ENCODE data around the gene PSME2. TPM values are rescaled to one million over a fixed set of nuclear protein-coding genes. Genes with fewer than 3 reads are reported as not detected.

PSME2 gene
- total and polyA plus RNA-seq, 7 experiments from 2014 or later, result 120 to 777 (median 146) TPM

DNA sequence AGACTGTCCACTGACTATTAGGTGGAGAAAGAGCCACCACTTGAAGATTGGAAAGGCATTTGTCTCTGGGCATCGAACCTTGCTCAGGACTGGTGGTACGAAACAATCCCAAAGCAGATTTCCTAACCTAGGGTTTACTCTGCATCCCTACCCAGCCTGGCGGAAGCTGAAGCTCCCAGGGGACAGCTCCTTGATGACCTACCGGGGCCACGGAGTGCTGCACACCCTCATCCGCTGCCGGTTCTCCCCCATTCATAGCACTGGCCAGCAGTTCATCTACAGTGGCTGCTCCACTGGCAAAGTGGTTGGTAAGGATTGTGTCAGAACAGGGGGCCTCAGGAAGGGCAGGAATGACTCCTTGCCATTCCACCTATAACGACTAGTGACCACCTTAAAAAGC lies 25.2 kb downstream of the PSME2 start:
- Mint-ChIP-seq H3K9me3 (peaks cover 0 to 3% (median 0%) of the 10 kb centered on the region in 11 donors), H3K27me3 (no peaks in the 10 kb centered on the region), H3K4me1 (peaks cover 9 to 31% (median 24%) of the 10 kb centered on the region in 7 donors), H3K4me3 (no peak overlapping the region), H3K36me3 (peaks cover 9 to 49% (median 33%) of the 10 kb centered on the region in 5 donors), H3K27ac (peak overlapping the region in 3 of 9 donors; percentile 41 to 70 (median 61))
- H3K36me3 ChIP-seq (ENCODE audit: control insufficient read depth in 2 of 3, insufficient read depth in 3 of 3, low read length in 3 of 3), result peaks cover 21 to 76% (median 42%) of the 10 kb centered on the region in 3 experiments
- intact Hi-C loops (cut with micrococcal nuclease), result no loop called here
- CTCF ChIA-PET, result no interaction called here
- POLR2A ChIA-PET, result interaction anchor here (1.0 to 15.5 kb wide), 2 partner anchors 12 to 15 kb away, joined by 3 to 298 read pairs; partner anchors contain the start of genes EMC9, FITM1 and PSME1
- ATAC-seq (no peak), DNase-seq (no peak)
- H3K27ac ChIP-seq (ENCODE audit: low read depth, low read length), result no peak overlapping the region
- H3K9me3 ChIP-seq (ENCODE audit: control insufficient read depth in 2 of 3, low read length in 3 of 3), result no peaks in the 10 kb centered on the region
- peaks cover 7 to 11% of the 10 kb centered on the region in 2 donors for H3K4me1 ChIP-seq (ENCODE audit: control insufficient read depth in 2 of 2, insufficient read depth in 2 of 2, low read length in 2 of 2)
- H3K4me3 ChIP-seq (ENCODE audit: low read length), result no peak overlapping the region
- H3K27me3 ChIP-seq (ENCODE audit: control insufficient read depth in 2 of 2, insufficient read depth in 2 of 2, low read length in 2 of 2), result no peaks in the 10 kb centered on the region

DNA sequence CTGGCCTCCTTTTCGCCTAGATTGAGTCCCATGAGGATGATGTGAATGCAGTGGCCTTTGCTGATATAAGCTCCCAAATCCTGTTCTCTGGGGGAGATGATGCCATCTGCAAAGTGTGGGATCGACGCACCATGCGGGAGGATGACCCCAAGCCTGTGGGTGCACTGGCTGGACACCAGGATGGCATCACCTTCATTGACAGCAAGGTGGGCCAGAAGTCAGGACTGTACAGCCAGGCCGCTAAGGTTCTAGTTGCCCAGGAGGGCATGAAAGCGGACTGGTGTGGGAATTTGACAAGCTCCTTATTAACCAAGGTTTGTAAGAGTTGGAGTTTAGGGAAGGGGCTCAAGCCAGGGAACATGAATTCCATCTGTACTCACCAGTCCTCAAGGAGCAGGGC lies 26.7 kb downstream of the PSME2 start:
- no peak overlapping the region for H3K4me3 ChIP-seq (ENCODE audit: low read length)
- H3K36me3 ChIP-seq (ENCODE audit: control insufficient read depth in 2 of 3, insufficient read depth in 3 of 3, low read length in 3 of 3), result peaks cover 21 to 76% (median 42%) of the 10 kb centered on the region in 3 experiments
- CTCF ChIA-PET, result interaction anchor here (0.8 to 1.3 kb wide), 2 partner anchors 13 to 31 kb away, joined by 3 read pairs; no protein-coding TSS in a partner anchor
- H3K36me3 Mint-ChIP-seq, result peaks cover 9 to 57% (median 37%) of the 10 kb centered on the region in 5 donors
- peaks cover 14 to 18% of the 10 kb centered on the region in 2 donors for H3K4me1 ChIP-seq (ENCODE audit: control insufficient read depth in 2 of 2, insufficient read depth in 2 of 2, low read length in 2 of 2)
- H3K27me3 Mint-ChIP-seq, result peaks cover 0 to 3% (median 0%) of the 10 kb centered on the region in 5 donors
- intact Hi-C loops (cut with micrococcal nuclease), result loop anchor here (10.0 kb wide), 4 partner anchors 555 to 1025 kb away; partner anchors contain the start of genes ACIN1 (in 2 of the 2), C14orf119 (in 2 of the 2), BCL2L2 (in 1 of the 2) and PPP1R3E (in 1 of the 2)
- H3K27ac ChIP-seq (ENCODE audit: low read depth, low read length), result peak overlapping the region; percentile 19
- peaks cover 18 to 44% (median 37%) of the 10 kb centered on the region in 7 donors for H3K4me1 Mint-ChIP-seq
- no peak overlapping the region for H3K4me3 Mint-ChIP-seq
- POLR2A ChIA-PET, result interaction anchor here (0.6 to 15.5 kb wide), 2 partner anchors 16 to 83 kb away, joined by 3 to 298 read pairs; partner anchors contain the start of genes EMC9, FITM1 and PSME1
- DNase-seq, result no peak
- H3K27me3 ChIP-seq (ENCODE audit: control insufficient read depth in 2 of 2, insufficient read depth in 2 of 2, low read length in 2 of 2), result no peaks in the 10 kb centered on the region
- no peak for ATAC-seq
- H3K27ac Mint-ChIP-seq, result peak overlapping the region in 2 of 9 donors; percentile 21 to 25
- peaks cover 0 to 4% (median 0%) of the 10 kb centered on the region in 11 donors for H3K9me3 Mint-ChIP-seq
- H3K9me3 ChIP-seq (ENCODE audit: control insufficient read depth in 2 of 3, low read length in 3 of 3), result no peaks in the 10 kb centered on the region

- POLR2A ChIA-PET, result interaction anchor here (1.2 to 15.5 kb wide), 8 partner anchors 19 to 194 kb away, joined by 3 to 298 read pairs (median 4); partner anchors contain the start of genes EMC9, FITM1, IRF9 and LTB4R
- Mint-ChIP-seq H3K4me3 (peak overlapping the region in 5 of 10 donors; percentile 1 to 100 (median 94)), H3K36me3 (peaks cover 9 to 45% (median 32%) of the 10 kb centered on the region in 5 donors)
Observed at GRCh38 chr14:24117179-24117578, 29.2 kb downstream of the PSME2 start.

GRCh38 chr14:24116128-24116814 lies 30.1 kb downstream of the PSME2 start:
- ChIA-PET CTCF (interaction anchor here (0.6 to 3.8 kb wide), 6 partner anchors 20 to 198 kb away, joined by 3 to 19 read pairs (median 6); partner anchors contain the start of genes CIDEB, IRF9 and PSME1), POLR2A (interaction anchor here (0.6 to 15.5 kb wide), 14 partner anchors 10 to 313 kb away, joined by 3 to 298 read pairs (median 4); partner anchors contain the start of genes CBLN3, EMC9, FITM1 and IPO4)
- Mint-ChIP-seq H3K27ac (peak overlapping the region; percentile 96 to 100 (median 99)), H3K27me3 (peaks cover 0 to 3% (median 0%) of the 10 kb centered on the region in 5 donors), H3K4me1 (peaks cover 18 to 44% (median 37%) of the 10 kb centered on the region in 7 donors), H3K4me3 (peak overlapping the region; percentile 93 to 100 (median 96)), H3K36me3 (peaks cover 9 to 41% (median 27%) of the 10 kb centered on the region in 5 donors), H3K9me3 (peaks cover 0 to 6% (median 0%) of the 10 kb centered on the region in 11 donors)
- Histone ChIP-seq H3K27me3 (ENCODE audit: control insufficient read depth in 2 of 2, insufficient read depth in 2 of 2, low read length in 2 of 2) (no peaks in the 10 kb centered on the region), H3K36me3 (ENCODE audit: control insufficient read depth in 2 of 3, insufficient read depth in 3 of 3, low read length in 3 of 3) (peaks cover 8 to 49% (median 36%) of the 10 kb centered on the region in 3 experiments), H3K4me3 (ENCODE audit: low read length) (peak overlapping the region; percentile 99), H3K27ac (ENCODE audit: low read depth, low read length) (peak overlapping the region; percentile 93), H3K4me1 (ENCODE audit: control insufficient read depth in 2 of 2, insufficient read depth in 2 of 2, low read length in 2 of 2) (peaks cover 18 to 20% of the 10 kb centered on the region in 2 donors), H3K9me3 (ENCODE audit: control insufficient read depth in 2 of 3, low read length in 3 of 3) (no peaks in the 10 kb centered on the region)
- DNase-seq (no peak), ATAC-seq (no peak)
- intact Hi-C loops (cut with micrococcal nuclease), result loop anchor here (10.0 kb wide), 4 partner anchors 559 to 1021 kb away; partner anchors contain the start of genes ACIN1 (in 2 of the 2), C14orf119 (in 2 of the 2), BCL2L2 (in 1 of the 2) and PPP1R3E (in 1 of the 2)

More at GRCh38 chr14:24117179-24117578, 29.2 kb downstream of the PSME2 start:
- intact Hi-C loops (cut with micrococcal nuclease), result loop anchor here (10.0 kb wide), 4 partner anchors 558 to 1022 kb away; partner anchors contain the start of genes ACIN1 (in 2 of the 2), C14orf119 (in 2 of the 2), BCL2L2 (in 1 of the 2) and PPP1R3E (in 1 of the 2)
- ATAC-seq (no peak), DNase-seq (no peak)
- Mint-ChIP-seq H3K27ac (peak overlapping the region in 2 of 9 donors; percentile 41 to 59), H3K9me3 (peaks cover 0 to 8% (median 0%) of the 10 kb centered on the region in 11 donors), H3K27me3 (peaks cover 0 to 3% (median 0%) of the 10 kb centered on the region in 5 donors), H3K4me1 (peaks cover 18 to 44% (median 37%) of the 10 kb centered on the region in 7 donors)
- Histone ChIP-seq H3K4me3 (ENCODE audit: low read length) (no peak overlapping the region), H3K4me1 (ENCODE audit: control insufficient read depth in 2 of 2, insufficient read depth in 2 of 2, low read length in 2 of 2) (peaks cover 18 to 20% of the 10 kb centered on the region in 2 donors), H3K36me3 (ENCODE audit: control insufficient read depth in 2 of 3, insufficient read depth in 3 of 3, low read length in 3 of 3) (peaks cover 9 to 58% (median 42%) of the 10 kb centered on the region in 3 experiments), H3K9me3 (ENCODE audit: control insufficient read depth in 2 of 3, low read length in 3 of 3) (no peaks in the 10 kb centered on the region), H3K27me3 (ENCODE audit: control insufficient read depth in 2 of 2, insufficient read depth in 2 of 2, low read length in 2 of 2) (no peaks in the 10 kb centered on the region), H3K27ac (ENCODE audit: low read depth, low read length) (no peak overlapping the region)
- CTCF ChIA-PET, result interaction anchor here (1.8 to 2.2 kb wide), 2 partner anchors 9 to 190 kb away, joined by 5 read pairs; partner anchors contain the start of gene CIDEB

GRCh38 chr14:24115422-24116127 lies 30.8 kb downstream of the PSME2 start:
- peak overlapping the region; percentile 93 for H3K27ac ChIP-seq (ENCODE audit: low read depth, low read length)
- no peak for DNase-seq
- H3K4me1 ChIP-seq (ENCODE audit: control insufficient read depth in 2 of 2, insufficient read depth in 2 of 2, low read length in 2 of 2), result peaks cover 18 to 20% of the 10 kb centered on the region in 2 donors
- Mint-ChIP-seq H3K4me3 (peak overlapping the region; percentile 93 to 100 (median 96)), H3K9me3 (peaks cover 0 to 6% (median 0%) of the 10 kb centered on the region in 11 donors), H3K36me3 (peaks cover 9 to 38% (median 27%) of the 10 kb centered on the region in 5 donors), H3K4me1 (peaks cover 18 to 44% (median 37%) of the 10 kb centered on the region in 7 donors), H3K27ac (peak overlapping the region; percentile 96 to 100 (median 99)), H3K27me3 (peaks cover 0 to 3% (median 0%) of the 10 kb centered on the region in 5 donors)
- intact Hi-C loops (cut with micrococcal nuclease), result loop anchor here (1.0 to 10.0 kb wide), 10 partner anchors 17 to 1021 kb away; partner anchors contain the start of genes ACIN1 (in 2 of the 2), C14orf119 (in 2 of the 2), GMPR2 (in 2 of the 2) and IPO4 (in 2 of the 2)
- no peak for ATAC-seq
- peaks cover 1 to 42% (median 34%) of the 10 kb centered on the region in 3 experiments for H3K36me3 ChIP-seq (ENCODE audit: control insufficient read depth in 2 of 3, insufficient read depth in 3 of 3, low read length in 3 of 3)
- ChIA-PET CTCF (interaction anchor here (0.6 to 3.8 kb wide), 9 partner anchors 16 to 60 kb away, joined by 3 to 19 read pairs (median 6); partner anchors contain the start of genes EMC9, IRF9, PSME1 and PSME2), POLR2A (interaction anchor here (0.6 to 15.5 kb wide), 27 partner anchors 8 to 327 kb away, joined by 3 to 298 read pairs (median 8); partner anchors contain the start of genes CARMIL3, CBLN3, CHMP4A and EMC9)
- peak overlapping the region; percentile 99 for H3K4me3 ChIP-seq (ENCODE audit: low read length)
- H3K9me3 ChIP-seq (ENCODE audit: control insufficient read depth in 2 of 3, low read length in 3 of 3), result no peaks in the 10 kb centered on the region
- no peaks in the 10 kb centered on the region for H3K27me3 ChIP-seq (ENCODE audit: control insufficient read depth in 2 of 2, insufficient read depth in 2 of 2, low read length in 2 of 2)
